DND-41 (cell line): ENCODE results near the gene PCED1B.

Experiments
- ATAC-seq: fragments of 200-7000 bp; cut with Tn5 transposase; 3 replicates; pipeline ENCODE4 v1.9.1; 2021; ENCODE audit warnings: low read depth; ENCODE audit not compliant: insufficient read depth
- DNase-seq: peaks from one replicate; pipeline ENCODE4 v3.0.0-alpha.2; 2020
- H2AFZ ChIP-seq: 2 replicates; pipeline ENCODE4 v1.6.0; 2012; ENCODE audit warnings: low read depth, low read length
- H3K27ac ChIP-seq: 2 replicates; pipeline ENCODE4 v1.5.1; 2012; ENCODE audit warnings: low read length, inconsistent platforms
- H3K27me3 ChIP-seq: fragments of 200-600 bp; sonication (generic); 2 replicates; pipeline ENCODE4 v1.6.0; 2012; ENCODE audit warnings: low read length, mild to moderate bottlenecking, inconsistent platforms; ENCODE audit not compliant: insufficient read depth, poor library complexity
- H3K36me3 ChIP-seq: 2 replicates; pipeline ENCODE4 v1.5.1; 2012; ENCODE audit warnings: low read length, inconsistent platforms; ENCODE audit not compliant: insufficient read depth
- H3K4me1 ChIP-seq: 2 replicates; pipeline ENCODE4 v1.5.1; 2012; ENCODE audit warnings: mild to moderate bottlenecking, low read length; ENCODE audit not compliant: insufficient read depth
- H3K4me2 ChIP-seq: 2 replicates; pipeline ENCODE4 v1.6.0; 2012; ENCODE audit warnings: mild to moderate bottlenecking, moderate library complexity, low read length, inconsistent platforms; ENCODE audit not compliant: insufficient read depth
- H3K4me3 ChIP-seq, 2 experiments: fragments of 200-600 bp in 1 of 2; shearing (Covaris generic) in 1 of 2; 2 replicates each; pipeline ENCODE4 v1.5.1; 2012 to 2016; ENCODE audit warnings: inconsistent platforms in 2 of 2, low read length in 2 of 2, mild to moderate bottlenecking in 2 of 2, low read depth in 1 of 2, moderate library complexity in 1 of 2
- H3K79me2 ChIP-seq: 2 replicates; pipeline ENCODE4 v1.6.0; 2012; ENCODE audit warnings: low read length, inconsistent platforms; ENCODE audit not compliant: insufficient read depth
- H3K9ac ChIP-seq: 2 replicates; pipeline ENCODE4 v1.6.0; 2012; ENCODE audit warnings: low read depth, mild to moderate bottlenecking, inconsistent platforms, low read length, moderate library complexity
- H3K9me3 ChIP-seq: 2 replicates; pipeline ENCODE4 v1.5.1; 2012; ENCODE audit warnings: low read length, moderate library complexity, mild to moderate bottlenecking, inconsistent platforms; ENCODE audit not compliant: insufficient read depth, severe bottlenecking
- H4K20me1 ChIP-seq: 2 replicates; pipeline ENCODE4 v1.6.0; 2012; ENCODE audit warnings: low read length; ENCODE audit not compliant: insufficient read depth
- EZH2 ChIP-seq: IDR thresholded peaks from 3 replicates; pipeline ENCODE4 v1.6.1; 2012; ENCODE audit warnings: borderline replicate concordance, low read depth, mild to moderate bottlenecking, moderate library complexity, low read length, inconsistent platforms; ENCODE audit not compliant: severe bottlenecking
- TF ChIP-seq, protein P1 (sequence below): IDR thresholded peaks from 2 replicates; pipeline ENCODE4 v1.5.1; 2012; ENCODE audit warnings: borderline replicate concordance, low read length, moderate library complexity, mild to moderate bottlenecking; ENCODE audit not compliant: poor library complexity, severe bottlenecking; ENCODE audit errors: extremely low read depth

PCED1B gene

GRCh38 chr12:47107926-47108325, 28.5 kb downstream of the PCED1B start:
- H3K4me3 ChIP-seq: no peak overlapping the region
- ATAC-seq (no peak), DNase-seq (no peak)
- no peaks in the 10 kb centered on the region for H3K4me1 ChIP-seq
- H3K27ac ChIP-seq: no peak overlapping the region
- no peak overlapping the region for H3K4me2 ChIP-seq
- no peaks in the 10 kb centered on the region for H3K79me2 ChIP-seq
- H4K20me1 ChIP-seq: no peaks in the 10 kb centered on the region
- H3K27me3 ChIP-seq: no peaks in the 10 kb centered on the region
- H3K9me3 ChIP-seq: no peaks in the 10 kb centered on the region
- no peak overlapping the region for H3K9ac ChIP-seq
- H2AFZ ChIP-seq: no peak overlapping the region
- no peaks in the 10 kb centered on the region for H3K36me3 ChIP-seq
- TF ChIP-seq, protein P1, sequence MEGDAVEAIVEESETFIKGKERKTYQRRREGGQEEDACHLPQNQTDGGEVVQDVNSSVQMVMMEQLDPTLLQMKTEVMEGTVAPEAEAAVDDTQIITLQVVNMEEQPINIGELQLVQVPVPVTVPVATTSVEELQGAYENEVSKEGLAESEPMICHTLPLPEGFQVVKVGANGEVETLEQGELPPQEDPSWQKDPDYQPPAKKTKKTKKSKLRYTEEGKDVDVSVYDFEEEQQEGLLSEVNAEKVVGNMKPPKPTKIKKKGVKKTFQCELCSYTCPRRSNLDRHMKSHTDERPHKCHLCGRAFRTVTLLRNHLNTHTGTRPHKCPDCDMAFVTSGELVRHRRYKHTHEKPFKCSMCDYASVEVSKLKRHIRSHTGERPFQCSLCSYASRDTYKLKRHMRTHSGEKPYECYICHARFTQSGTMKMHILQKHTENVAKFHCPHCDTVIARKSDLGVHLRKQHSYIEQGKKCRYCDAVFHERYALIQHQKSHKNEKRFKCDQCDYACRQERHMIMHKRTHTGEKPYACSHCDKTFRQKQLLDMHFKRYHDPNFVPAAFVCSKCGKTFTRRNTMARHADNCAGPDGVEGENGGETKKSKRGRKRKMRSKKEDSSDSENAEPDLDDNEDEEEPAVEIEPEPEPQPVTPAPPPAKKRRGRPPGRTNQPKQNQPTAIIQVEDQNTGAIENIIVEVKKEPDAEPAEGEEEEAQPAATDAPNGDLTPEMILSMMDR: no peak
- no peak for TF ChIP-seq EZH2

GRCh38 chr12:47110011-47110541, 30.7 kb downstream of the PCED1B start:
- no peaks in the 10 kb centered on the region for H3K4me1 ChIP-seq
- no peaks in the 10 kb centered on the region for H3K36me3 ChIP-seq
- no peaks in the 10 kb centered on the region for H3K27me3 ChIP-seq
- no peak overlapping the region for H3K4me3 ChIP-seq
- no peak for DNase-seq
- no peak overlapping the region for H3K9ac ChIP-seq
- H4K20me1 ChIP-seq: no peaks in the 10 kb centered on the region
- H2AFZ ChIP-seq: no peak overlapping the region
- TF ChIP-seq EZH2: no peak
- TF ChIP-seq, protein P1: no peak
- no peaks in the 10 kb centered on the region for H3K9me3 ChIP-seq
- no peak for ATAC-seq
- no peaks in the 10 kb centered on the region for H3K79me2 ChIP-seq
- no peak overlapping the region for H3K27ac ChIP-seq
- H3K4me2 ChIP-seq: no peak overlapping the region

DNA sequence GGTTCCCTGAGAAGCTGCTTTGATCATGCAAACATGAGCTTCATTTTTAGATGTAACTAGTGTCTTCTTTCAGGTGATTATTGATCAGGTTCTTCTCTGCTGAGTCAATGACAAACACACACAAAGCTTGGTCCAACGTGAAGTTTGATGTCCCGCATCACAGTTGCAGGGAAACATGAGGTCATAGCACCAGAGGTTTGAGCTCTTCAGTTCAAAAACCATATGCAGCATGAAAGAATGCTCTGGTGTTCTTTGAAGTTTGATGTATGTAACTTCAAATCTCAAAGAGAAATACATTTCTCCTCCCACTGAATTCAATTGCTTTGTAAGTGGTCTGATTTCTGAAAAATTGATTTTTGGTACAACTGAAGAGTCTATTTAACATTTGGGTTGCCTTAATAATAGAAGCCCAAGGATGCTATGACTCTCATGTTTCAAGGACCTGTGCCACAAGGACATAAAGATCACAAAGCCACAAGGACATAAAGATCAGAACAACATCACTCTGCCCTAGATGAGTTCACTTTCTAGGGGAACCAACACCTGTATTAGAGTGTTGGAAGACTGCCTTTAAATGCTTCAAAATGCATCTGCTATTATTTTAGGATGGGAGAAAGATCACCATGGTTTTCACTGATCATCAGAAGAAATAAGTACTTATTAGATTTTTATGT, 31.4 kb downstream of the PCED1B start:
- no peak for DNase-seq
- Histone ChIP-seq H2AFZ (no peak overlapping the region), H3K27me3 (no peaks in the 10 kb centered on the region), H3K36me3 (no peaks in the 10 kb centered on the region), H3K9me3 (no peaks in the 10 kb centered on the region), H3K9ac (no peak overlapping the region), H3K4me2 (no peak overlapping the region), H3K4me1 (no peaks in the 10 kb centered on the region), H4K20me1 (no peaks in the 10 kb centered on the region), H3K4me3 (no peak overlapping the region), H3K27ac (no peak overlapping the region), H3K79me2 (no peaks in the 10 kb centered on the region)
- no peak for ATAC-seq
- TF ChIP-seq EZH2: no peak
- TF ChIP-seq, protein P1: no peak

DNA sequence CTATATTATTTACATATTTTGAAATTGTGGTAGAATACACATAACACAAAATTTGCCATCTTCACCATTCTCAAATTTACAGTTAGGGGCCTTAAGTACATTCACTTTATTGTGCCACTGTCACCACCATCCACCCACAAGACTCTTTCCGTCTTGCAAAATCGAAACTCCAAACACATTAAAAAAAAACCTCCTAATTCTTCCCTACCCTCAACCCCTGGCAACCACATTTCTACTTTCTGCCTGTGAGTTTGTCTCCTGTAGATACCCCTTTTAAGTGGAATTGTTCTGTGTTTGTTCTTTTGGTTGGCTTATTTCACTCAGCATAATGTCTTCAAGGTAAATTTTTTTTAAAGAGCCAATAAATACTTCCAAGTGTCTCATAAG, 32.0 kb downstream of the PCED1B start:
- Histone ChIP-seq H3K36me3 (no peaks in the 10 kb centered on the region), H3K4me1 (no peaks in the 10 kb centered on the region), H2AFZ (no peak overlapping the region), H3K4me3 (no peak overlapping the region), H3K9me3 (no peaks in the 10 kb centered on the region), H4K20me1 (no peaks in the 10 kb centered on the region), H3K27ac (no peak overlapping the region), H3K4me2 (no peak overlapping the region), H3K79me2 (no peaks in the 10 kb centered on the region), H3K27me3 (no peaks in the 10 kb centered on the region), H3K9ac (no peak overlapping the region)
- TF ChIP-seq EZH2: no peak
- TF ChIP-seq, protein P1: no peak
- no peak for DNase-seq
- no peak for ATAC-seq
